ENCODE results near the gene SDHAF4. TPM values are rescaled to one million over a fixed set of nuclear protein-coding genes. Genes with fewer than 3 reads are reported as not detected.
"Not testable (repeated sequence)": the region's sequence is repeated elsewhere in the genome, so short reads cannot be mapped to it uniquely, and the experiment has no call there.

Gene SDHAF4
- total and polyA plus RNA-seq, 2 of the 13 experiments (the other 11 are each of a cell fraction or from before 2014, with no cell fraction given) = 7.5 to 10.8 TPM

DNA sequence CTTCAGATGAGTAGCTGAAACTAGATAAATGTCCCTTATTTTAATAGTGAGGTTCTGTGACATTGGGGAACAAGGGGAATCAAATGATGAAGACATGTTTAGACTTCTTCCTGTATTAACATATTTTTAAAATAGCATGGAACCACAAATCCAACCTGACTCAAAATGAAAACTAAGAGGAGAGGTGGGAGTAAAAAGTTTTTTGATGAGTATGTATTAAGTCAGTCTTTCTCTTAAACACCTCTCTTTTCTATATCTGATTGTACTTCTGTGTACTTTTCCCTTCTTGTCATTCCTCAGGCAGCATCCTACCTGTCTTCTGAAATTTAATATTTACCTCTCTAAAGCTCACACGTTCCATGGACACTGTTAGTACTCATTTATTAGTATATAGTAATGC is 8.7 kb upstream of the SDHAF4 start (continued):
- TF ChIP-seq, protein P1, sequence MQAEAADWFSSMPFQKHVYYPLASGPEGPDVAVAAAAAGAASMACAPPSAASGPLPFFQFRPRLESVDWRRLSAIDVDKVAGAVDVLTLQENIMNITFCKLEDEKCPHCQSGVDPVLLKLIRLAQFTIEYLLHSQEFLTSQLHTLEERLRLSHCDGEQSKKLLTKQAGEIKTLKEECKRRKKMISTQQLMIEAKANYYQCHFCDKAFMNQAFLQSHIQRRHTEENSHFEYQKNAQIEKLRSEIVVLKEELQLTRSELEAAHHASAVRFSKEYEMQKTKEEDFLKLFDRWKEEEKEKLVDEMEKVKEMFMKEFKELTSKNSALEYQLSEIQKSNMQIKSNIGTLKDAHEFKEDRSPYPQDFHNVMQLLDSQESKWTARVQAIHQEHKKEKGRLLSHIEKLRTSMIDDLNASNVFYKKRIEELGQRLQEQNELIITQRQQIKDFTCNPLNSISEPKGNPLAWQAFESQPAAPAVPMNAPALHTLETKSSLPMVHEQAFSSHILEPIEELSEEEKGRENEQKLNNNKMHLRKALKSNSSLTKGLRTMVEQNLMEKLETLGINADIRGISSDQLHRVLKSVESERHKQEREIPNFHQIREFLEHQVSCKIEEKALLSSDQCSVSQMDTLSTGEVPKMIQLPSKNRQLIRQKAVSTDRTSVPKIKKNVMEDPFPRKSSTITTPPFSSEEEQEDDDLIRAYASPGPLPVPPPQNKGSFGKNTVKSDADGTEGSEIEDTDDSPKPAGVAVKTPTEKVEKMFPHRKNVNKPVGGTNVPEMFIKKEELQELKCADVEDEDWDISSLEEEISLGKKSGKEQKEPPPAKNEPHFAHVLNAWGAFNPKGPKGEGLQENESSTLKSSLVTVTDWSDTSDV (CRISPR knock-in tag; IDR thresholded peaks at IDR 0.05) = no peak
- no peak for TF ChIP-seq MIER3 (CRISPR knock-in tag; IDR thresholded peaks at IDR 0.05; ENCODE audit: borderline replicate concordance)
- TF ChIP-seq, protein P2, sequence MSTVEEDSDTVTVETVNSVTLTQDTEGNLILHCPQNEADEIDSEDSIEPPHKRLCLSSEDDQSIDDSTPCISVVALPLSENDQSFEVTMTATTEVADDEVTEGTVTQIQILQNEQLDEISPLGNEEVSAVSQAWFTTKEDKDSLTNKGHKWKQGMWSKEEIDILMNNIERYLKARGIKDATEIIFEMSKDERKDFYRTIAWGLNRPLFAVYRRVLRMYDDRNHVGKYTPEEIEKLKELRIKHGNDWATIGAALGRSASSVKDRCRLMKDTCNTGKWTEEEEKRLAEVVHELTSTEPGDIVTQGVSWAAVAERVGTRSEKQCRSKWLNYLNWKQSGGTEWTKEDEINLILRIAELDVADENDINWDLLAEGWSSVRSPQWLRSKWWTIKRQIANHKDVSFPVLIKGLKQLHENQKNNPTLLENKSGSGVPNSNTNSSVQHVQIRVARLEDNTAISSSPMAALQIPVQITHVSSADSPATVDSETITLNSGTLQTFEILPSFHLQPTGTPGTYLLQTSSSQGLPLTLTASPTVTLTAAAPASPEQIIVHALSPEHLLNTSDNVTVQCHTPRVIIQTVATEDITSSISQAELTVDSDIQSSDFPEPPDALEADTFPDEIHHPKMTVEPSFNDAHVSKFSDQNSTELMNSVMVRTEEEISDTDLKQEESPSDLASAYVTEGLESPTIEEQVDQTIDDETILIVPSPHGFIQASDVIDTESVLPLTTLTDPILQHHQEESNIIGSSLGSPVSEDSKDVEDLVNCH (CRISPR knock-in tag; IDR thresholded peaks at IDR 0.05) = no peak

DNA sequence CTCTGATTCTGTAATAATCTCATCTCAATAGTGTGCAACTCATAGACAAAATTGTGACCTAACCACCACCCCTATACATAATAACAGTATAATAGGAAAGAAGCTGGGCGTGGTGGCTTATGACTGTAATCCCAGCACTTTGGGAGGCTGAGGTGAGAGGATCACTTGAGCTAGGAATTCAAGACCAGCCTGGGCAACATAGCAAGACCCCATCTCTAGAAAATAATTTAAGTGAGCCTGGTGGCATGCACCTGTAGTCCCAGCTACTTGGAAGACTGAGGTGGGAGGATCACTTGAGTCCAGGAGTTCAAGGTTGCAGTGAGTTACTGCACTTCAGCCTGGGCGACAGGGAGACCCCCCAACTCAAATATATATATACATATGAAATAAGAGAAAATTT is 4.3 kb upstream of the SDHAF4 start:
- FAIRE-seq; H4K20me1 ChIP-seq (ENCODE audit: insufficient read depth, low read length): not testable (repeated sequence)

More for the DNA sequence above, 4.3 kb upstream of the SDHAF4 start:
- H3K36me3 ChIP-seq (replicated peaks in 1 of 2; ENCODE audit: control insufficient read depth in 1 of 2, insufficient read depth in 2 of 2, low read length in 2 of 2); in situ Hi-C loops (cut with HindIII; ENCODE audit: extremely low pct_ligation_motif_present, low pct_unique_long_range_greater_than_20kb); H3K27ac ChIP-seq (ENCODE audit: extremely low read length, insufficient read depth, low read length); H3K4me3 ChIP-seq (replicated peaks in 1 of 3; ENCODE audit: insufficient read depth in 1 of 3, low read depth in 2 of 3, low read length in 3 of 3); ATAC-seq; H2AFZ ChIP-seq (ENCODE audit: low read length); H3K9ac ChIP-seq (ENCODE audit: insufficient read depth, low read depth, low read length); CTCF ChIA-PET (ENCODE audit: low intra/inter-chr PET ratio, low total read pairs); DNase-seq (ENCODE audit: low spot score); BruUV-seq (replicated peaks); H3K79me2 ChIP-seq (ENCODE audit: insufficient read depth, low read length); H3K27me3 ChIP-seq (ENCODE audit: control insufficient read depth in 1 of 2, insufficient read depth in 2 of 2, low read length in 2 of 2); intact Hi-C loops (cut with micrococcal nuclease; ENCODE audit: unreplicated experiment); H3K4me2 ChIP-seq (ENCODE audit: low read depth, low read length); POLR2A ChIA-PET; H3K9me3 ChIP-seq (ENCODE audit: low read length): not testable (repeated sequence)
- 0 out of 2 replicates have a peak, but pooled peaks have one; percentile 36 for TF ChIP-seq POLR2G (IDR thresholded peaks at IDR 0.05; ENCODE audit: low read depth, low read length)
- peak; percentile 81 for TF ChIP-seq ZNF121 (CRISPR knock-in tag; IDR thresholded peaks at IDR 0.05)
- H3K4me1 ChIP-seq (ENCODE audit: insufficient read depth, low read length) = peaks cover 31% of the 10 kb centered on the region
- 82% methylated on average over 2 of the region's 2 CpGs for WGBS (ENCODE audit: low lambda C conversion rate)

All from HepG2 (cell line).